Astrocyte (in vitro differentiated cells and primary cell): ENCODE measurements around the gene DMP1. TPM values are rescaled to one million over a fixed set of nuclear protein-coding genes. Genes with fewer than 3 reads are reported as not detected.

ENCODE experiments used
- DNase-seq: peaks from one replicate; pipeline ENCODE4 v3.0.0-alpha.2; 2010; ENCODE audit warnings: low read depth
- FAIRE-seq: peaks from 2 replicates; lab custom pipeline; 2011; peaks lifted over from hg19 to GRCh38; lab: Jason Lieb, UNC
- H2AFZ ChIP-seq: 2 replicates; pipeline ENCODE4 v1.6.0; 2012; ENCODE audit warnings: low read depth, low read length, inconsistent platforms
- H3K27ac ChIP-seq: 2 replicates; pipeline ENCODE4 v1.5.1; 2011; ENCODE audit warnings: low read depth, low read length, inconsistent platforms
- H3K27me3 ChIP-seq: 2 replicates; pipeline ENCODE4 v1.6.0; 2011; ENCODE audit warnings: low read length, inconsistent platforms; ENCODE audit not compliant: insufficient read depth
- H3K36me3 ChIP-seq: 2 replicates; pipeline ENCODE4 v1.5.1; 2011; ENCODE audit warnings: low read length, inconsistent platforms; ENCODE audit not compliant: insufficient read depth
- H3K4me1 ChIP-seq: 2 replicates; pipeline ENCODE4 v1.5.1; 2011; ENCODE audit warnings: low read length, inconsistent platforms; ENCODE audit not compliant: insufficient read depth
- H3K4me2 ChIP-seq: 2 replicates; pipeline ENCODE4 v1.6.0; 2012; ENCODE audit warnings: low read length, inconsistent platforms
- H3K4me3 ChIP-seq: 2 replicates; pipeline ENCODE4 v1.5.1; 2011; ENCODE audit warnings: low read depth, mild to moderate bottlenecking, low read length, inconsistent platforms; ENCODE audit not compliant: insufficient read depth
- H3K79me2 ChIP-seq: 2 replicates; pipeline ENCODE4 v1.6.0; 2012; ENCODE audit warnings: mild to moderate bottlenecking, low read length, inconsistent platforms; ENCODE audit not compliant: insufficient read depth
- H3K9ac ChIP-seq: 2 replicates; pipeline ENCODE4 v1.6.0; 2012; ENCODE audit warnings: mild to moderate bottlenecking, low read length, inconsistent platforms
- H3K9me3 ChIP-seq: 2 replicates; pipeline ENCODE4 v1.5.1; 2012; ENCODE audit warnings: low read depth, mild to moderate bottlenecking, low read length, inconsistent platforms; ENCODE audit not compliant: insufficient read depth
- H4K20me1 ChIP-seq: 2 replicates; pipeline ENCODE4 v1.6.0; 2012; ENCODE audit warnings: low read length, inconsistent platforms; ENCODE audit not compliant: insufficient read depth
- H3K27ac Mint-ChIP-seq: one replicate; pipeline ENCODE4 v1.8.0; 2021; ENCODE audit warnings: mild to moderate bottlenecking, mixed read lengths; ENCODE audit not compliant: unreplicated experiment
- H3K27me3 Mint-ChIP-seq: one replicate; pipeline ENCODE4 v1.8.0; 2021; ENCODE audit warnings: low read depth, mixed read lengths; ENCODE audit not compliant: unreplicated experiment
- H3K36me3 Mint-ChIP-seq: one replicate; pipeline ENCODE4 v1.8.0; 2021; ENCODE audit warnings: low read depth, mixed read lengths; ENCODE audit not compliant: unreplicated experiment
- H3K4me1 Mint-ChIP-seq: one replicate; pipeline ENCODE4 v1.8.0; 2021; ENCODE audit warnings: low read depth, mixed read lengths; ENCODE audit not compliant: unreplicated experiment
- H3K4me3 Mint-ChIP-seq: one replicate; pipeline ENCODE4 v1.8.0; 2021; ENCODE audit warnings: mild to moderate bottlenecking, moderate library complexity, mixed read lengths; ENCODE audit not compliant: unreplicated experiment
- H3K9me3 Mint-ChIP-seq: one replicate; pipeline ENCODE4 v1.8.0; 2021; ENCODE audit warnings: mild to moderate bottlenecking, mixed read lengths; ENCODE audit not compliant: unreplicated experiment
- EZH2 ChIP-seq: IDR thresholded peaks from 2 replicates; pipeline ENCODE4 v1.6.1; 2012; ENCODE audit warnings: mild to moderate bottlenecking, low read length, inconsistent platforms; ENCODE audit not compliant: insufficient read depth
- total RNA-seq: library from RNA; stranded (reverse); gene quantifications from 2 replicates; pipeline ENCODE4 v1.2.1, GENCODE V29; 2021
- TF ChIP-seq, protein P1 (sequence below): IDR thresholded peaks from 2 replicates; pipeline ENCODE4 v1.5.1; 2011; ENCODE audit warnings: low read depth, mild to moderate bottlenecking, inconsistent platforms, low read length, moderate library complexity; ENCODE audit not compliant: insufficient read depth

DMP1 gene
- total RNA-seq, 1 donor from 2014 or later = 0.11 TPM

DNA sequence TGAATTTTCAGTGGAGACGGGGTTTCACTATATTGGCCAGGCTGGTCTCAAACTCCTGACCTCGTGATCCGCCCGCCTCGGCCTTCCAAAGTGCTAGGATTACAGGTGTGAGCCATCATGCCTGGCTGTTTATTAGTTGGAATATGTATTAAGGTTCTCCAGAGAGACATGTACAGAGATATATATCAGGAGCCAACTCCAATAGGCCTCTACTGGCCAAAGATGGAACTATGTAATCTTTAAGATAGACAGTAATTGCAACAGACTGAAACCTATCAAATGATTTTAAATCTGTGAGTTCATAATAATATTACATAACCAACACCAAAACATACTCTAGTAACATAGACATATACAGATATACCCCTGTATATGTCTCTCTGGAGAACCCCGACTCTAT lies 5.8 kb upstream of the DMP1 start:
- Histone ChIP-seq H3K36me3 (no peaks in the 10 kb centered on the region), H3K79me2 (no peaks in the 10 kb centered on the region), H2AFZ (no peak overlapping the region), H3K4me2 (no peak overlapping the region), H3K4me1 (no peaks in the 10 kb centered on the region), H4K20me1 (no peaks in the 10 kb centered on the region), H3K9me3 (no peaks in the 10 kb centered on the region), H3K9ac (no peak overlapping the region), H3K27ac (no peak overlapping the region), H3K27me3 (no peaks in the 10 kb centered on the region), H3K4me3 (no peak overlapping the region)
- no peaks in the 10 kb centered on the region for H3K9me3 Mint-ChIP-seq
- FAIRE-seq (no peak), DNase-seq (no peak)
- no peak overlapping the region for H3K27ac Mint-ChIP-seq
- no peaks in the 10 kb centered on the region for H3K36me3 Mint-ChIP-seq
- TF ChIP-seq, protein P1, sequence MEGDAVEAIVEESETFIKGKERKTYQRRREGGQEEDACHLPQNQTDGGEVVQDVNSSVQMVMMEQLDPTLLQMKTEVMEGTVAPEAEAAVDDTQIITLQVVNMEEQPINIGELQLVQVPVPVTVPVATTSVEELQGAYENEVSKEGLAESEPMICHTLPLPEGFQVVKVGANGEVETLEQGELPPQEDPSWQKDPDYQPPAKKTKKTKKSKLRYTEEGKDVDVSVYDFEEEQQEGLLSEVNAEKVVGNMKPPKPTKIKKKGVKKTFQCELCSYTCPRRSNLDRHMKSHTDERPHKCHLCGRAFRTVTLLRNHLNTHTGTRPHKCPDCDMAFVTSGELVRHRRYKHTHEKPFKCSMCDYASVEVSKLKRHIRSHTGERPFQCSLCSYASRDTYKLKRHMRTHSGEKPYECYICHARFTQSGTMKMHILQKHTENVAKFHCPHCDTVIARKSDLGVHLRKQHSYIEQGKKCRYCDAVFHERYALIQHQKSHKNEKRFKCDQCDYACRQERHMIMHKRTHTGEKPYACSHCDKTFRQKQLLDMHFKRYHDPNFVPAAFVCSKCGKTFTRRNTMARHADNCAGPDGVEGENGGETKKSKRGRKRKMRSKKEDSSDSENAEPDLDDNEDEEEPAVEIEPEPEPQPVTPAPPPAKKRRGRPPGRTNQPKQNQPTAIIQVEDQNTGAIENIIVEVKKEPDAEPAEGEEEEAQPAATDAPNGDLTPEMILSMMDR = no peak
- TF ChIP-seq EZH2 = no peak
- H3K4me1 Mint-ChIP-seq = no peaks in the 10 kb centered on the region
- no peak overlapping the region for H3K4me3 Mint-ChIP-seq
- no peaks in the 10 kb centered on the region for H3K27me3 Mint-ChIP-seq

DNA sequence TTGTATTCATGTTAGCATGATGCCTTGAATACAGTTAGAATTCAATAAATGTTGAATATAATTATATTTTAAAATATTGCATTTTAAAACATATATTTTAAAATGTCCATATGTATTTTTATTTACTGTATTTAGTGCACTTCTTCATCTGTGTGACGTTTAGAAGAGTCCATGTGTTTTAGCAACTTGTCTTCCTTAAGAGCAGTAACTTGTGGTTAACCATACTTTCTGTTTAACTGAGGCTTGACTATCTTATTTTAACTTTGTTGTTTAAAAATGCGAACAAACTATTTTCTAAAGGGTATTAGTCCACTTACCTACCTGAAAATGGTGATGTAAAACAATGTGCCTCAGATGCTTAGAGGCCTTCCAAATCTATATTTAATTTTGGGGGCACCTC lies 858 bp downstream of the DMP1 start:
- Histone ChIP-seq H3K27me3 (no peaks in the 10 kb centered on the region), H3K4me3 (no peak overlapping the region), H3K4me2 (no peak overlapping the region), H4K20me1 (no peaks in the 10 kb centered on the region), H3K27ac (no peak overlapping the region), H3K4me1 (no peaks in the 10 kb centered on the region), H3K36me3 (no peaks in the 10 kb centered on the region), H3K9ac (no peak overlapping the region), H2AFZ (no peak overlapping the region), H3K9me3 (no peaks in the 10 kb centered on the region), H3K79me2 (no peaks in the 10 kb centered on the region)
- peaks cover 11% of the 10 kb centered on the region for H3K4me1 Mint-ChIP-seq
- TF ChIP-seq, protein P1 = no peak
- no peak for TF ChIP-seq EZH2
- DNase-seq (no peak), FAIRE-seq (no peak)
- H3K27ac Mint-ChIP-seq = no peak overlapping the region
- no peaks in the 10 kb centered on the region for H3K27me3 Mint-ChIP-seq
- H3K9me3 Mint-ChIP-seq = no peaks in the 10 kb centered on the region
- H3K4me3 Mint-ChIP-seq = no peak overlapping the region
- no peaks in the 10 kb centered on the region for H3K36me3 Mint-ChIP-seq

DNA sequence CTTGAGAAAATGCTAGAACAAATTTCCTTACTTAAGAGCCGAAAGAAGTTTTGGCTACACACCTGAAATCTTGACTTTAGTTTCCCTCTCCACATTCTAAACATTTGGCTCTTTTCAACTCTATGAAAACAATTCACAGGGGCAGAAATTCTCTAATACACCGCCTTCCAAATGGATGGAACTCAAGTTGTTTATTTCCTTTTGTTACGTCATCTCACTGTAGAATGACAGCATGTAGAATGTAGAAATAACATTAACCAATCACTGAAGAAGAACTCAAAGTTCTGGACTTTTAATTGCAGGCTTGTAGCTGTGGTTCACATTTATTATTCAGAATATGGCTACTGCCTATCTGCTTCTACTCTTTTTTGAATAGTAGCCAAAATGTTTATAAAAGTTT lies 1.9 kb downstream of the DMP1 start:
- Mint-ChIP-seq H3K9me3 (no peaks in the 10 kb centered on the region), H3K27ac (no peak overlapping the region), H3K27me3 (no peaks in the 10 kb centered on the region), H3K4me3 (no peak overlapping the region), H3K36me3 (no peaks in the 10 kb centered on the region), H3K4me1 (peaks cover 11% of the 10 kb centered on the region)
- Histone ChIP-seq H2AFZ (no peak overlapping the region), H4K20me1 (no peaks in the 10 kb centered on the region), H3K27me3 (no peaks in the 10 kb centered on the region), H3K4me3 (no peak overlapping the region), H3K9ac (no peak overlapping the region), H3K4me2 (no peak overlapping the region), H3K27ac (no peak overlapping the region), H3K9me3 (no peaks in the 10 kb centered on the region), H3K36me3 (no peaks in the 10 kb centered on the region), H3K4me1 (no peaks in the 10 kb centered on the region), H3K79me2 (no peaks in the 10 kb centered on the region)
- no peak for FAIRE-seq
- no peak for DNase-seq
- no peak for TF ChIP-seq EZH2
- TF ChIP-seq, protein P1 = no peak
